Central memory CD8-positive, alpha-beta T cell (primary cell): ENCODE data around the gene NLGN1.
"Not testable (repeated sequence)": the region's sequence is repeated elsewhere in the genome, so short reads cannot be mapped to it uniquely, and the experiment has no call there.

Experiments
- ATAC-seq: fragments of 150-1000 bp; cut with Tn5 transposase; replicated peaks from 2 replicates; pipeline ENCODE4 v1.10.0; 2022; ENCODE audit warnings: mild to moderate bottlenecking, moderate FRiP score, moderate number of reproducible peaks; ENCODE audit not compliant: poor library complexity, severe bottlenecking; ENCODE audit errors: extremely low read depth
- DNase-seq, 2 donors: peaks; one replicate each; pipeline ENCODE4 v3.0.0; 2021; ENCODE audit warnings: low spot score in 2 of 2
- H3K27ac Mint-ChIP-seq: one replicate; pipeline ENCODE4 v1.8.0; 2022; ENCODE audit warnings: low read depth, mild to moderate bottlenecking, moderate library complexity, mixed read lengths
- H3K27me3 Mint-ChIP-seq: one replicate; pipeline ENCODE4 v1.8.0; 2022; ENCODE audit warnings: mixed read lengths
- H3K36me3 Mint-ChIP-seq: one replicate; pipeline ENCODE4 v1.8.0; 2022; ENCODE audit warnings: mild to moderate bottlenecking, moderate library complexity, mixed read lengths; ENCODE audit not compliant: insufficient read depth
- H3K4me1 Mint-ChIP-seq: one replicate; pipeline ENCODE4 v1.8.0; 2022; ENCODE audit warnings: mixed read lengths
- H3K4me3 Mint-ChIP-seq: one replicate; pipeline ENCODE4 v1.8.0; 2022; ENCODE audit warnings: mild to moderate bottlenecking, moderate library complexity, mixed read lengths
- H3K9me3 Mint-ChIP-seq: one replicate; pipeline ENCODE4 v1.8.0; 2022; ENCODE audit warnings: mixed read lengths

NLGN1 gene

GRCh38 chr3:173545590-173545989 is 148.0 kb downstream of the NLGN1 start:
- not testable (repeated sequence) for H3K4me1 Mint-ChIP-seq, H3K27ac Mint-ChIP-seq, H3K27me3 Mint-ChIP-seq, ATAC-seq, H3K36me3 Mint-ChIP-seq, H3K4me3 Mint-ChIP-seq, DNase-seq
- H3K9me3 Mint-ChIP-seq, result peaks cover 18% of the 10 kb centered on the region

GRCh38 chr3:173547070-173547469 is 149.5 kb downstream of the NLGN1 start:
- Mint-ChIP-seq H3K9me3 (peaks cover 18% of the 10 kb centered on the region), H3K27me3 (no peaks in the 10 kb centered on the region), H3K27ac (no peak overlapping the region), H3K4me3 (no peak overlapping the region), H3K4me1 (no peaks in the 10 kb centered on the region), H3K36me3 (no peaks in the 10 kb centered on the region)
- ATAC-seq (no peak), DNase-seq (no peak)

GRCh38 chr3:173548261-173548660 is 150.7 kb downstream of the NLGN1 start:
- Mint-ChIP-seq H3K4me3 (no peak overlapping the region), H3K27ac (no peak overlapping the region), H3K36me3 (no peaks in the 10 kb centered on the region), H3K27me3 (no peaks in the 10 kb centered on the region), H3K9me3 (peaks cover 18% of the 10 kb centered on the region), H3K4me1 (no peaks in the 10 kb centered on the region)
- ATAC-seq, result no peak
- no peak for DNase-seq

GRCh38 chr3:173552526-173552925 is 155.0 kb downstream of the NLGN1 start:
- no peaks in the 10 kb centered on the region for H3K4me1 Mint-ChIP-seq
- no peaks in the 10 kb centered on the region for H3K36me3 Mint-ChIP-seq
- no peak overlapping the region for H3K27ac Mint-ChIP-seq
- no peaks in the 10 kb centered on the region for H3K27me3 Mint-ChIP-seq
- DNase-seq, result no peak
- H3K9me3 Mint-ChIP-seq, result peaks cover 7% of the 10 kb centered on the region
- no peak for ATAC-seq
- no peak overlapping the region for H3K4me3 Mint-ChIP-seq

GRCh38 chr3:173553635-173554280 is 156.2 kb downstream of the NLGN1 start:
- no peak overlapping the region for H3K4me3 Mint-ChIP-seq
- no peaks in the 10 kb centered on the region for H3K36me3 Mint-ChIP-seq
- peaks cover 7% of the 10 kb centered on the region for H3K9me3 Mint-ChIP-seq
- no peaks in the 10 kb centered on the region for H3K4me1 Mint-ChIP-seq
- no peaks in the 10 kb centered on the region for H3K27me3 Mint-ChIP-seq
- no peak for ATAC-seq
- no peak overlapping the region for H3K27ac Mint-ChIP-seq
- no peak for DNase-seq

- DNase-seq, result no peak
- Mint-ChIP-seq H3K4me1 (no peaks in the 10 kb centered on the region), H3K9me3 (peaks cover 17% of the 10 kb centered on the region), H3K27ac (no peak overlapping the region), H3K4me3 (no peak overlapping the region), H3K27me3 (no peaks in the 10 kb centered on the region), H3K36me3 (no peaks in the 10 kb centered on the region)
- ATAC-seq, result no peak
These were observed 159.0 kb downstream of the NLGN1 start for GRCh38 chr3:173556546-173556945.

- H3K27me3 Mint-ChIP-seq, result no peaks in the 10 kb centered on the region
- no peaks in the 10 kb centered on the region for H3K4me1 Mint-ChIP-seq
- H3K9me3 Mint-ChIP-seq, result peaks cover 21% of the 10 kb centered on the region
- no peak for ATAC-seq
- no peak overlapping the region for H3K27ac Mint-ChIP-seq
- H3K4me3 Mint-ChIP-seq, result no peak overlapping the region
- DNase-seq, result no peak
- H3K36me3 Mint-ChIP-seq, result peaks cover 3% of the 10 kb centered on the region
These were observed 170.5 kb downstream of the NLGN1 start for GRCh38 chr3:173567997-173568396.

- Mint-ChIP-seq H3K36me3 (peaks cover 3% of the 10 kb centered on the region), H3K4me3 (no peak overlapping the region), H3K27ac (no peak overlapping the region), H3K4me1 (no peaks in the 10 kb centered on the region), H3K27me3 (no peaks in the 10 kb centered on the region), H3K9me3 (peaks cover 21% of the 10 kb centered on the region)
- no peak for DNase-seq
- ATAC-seq, result no peak
These were observed 171.1 kb downstream of the NLGN1 start for GRCh38 chr3:173568623-173569022.

- H3K36me3 Mint-ChIP-seq, result no peaks in the 10 kb centered on the region
- DNase-seq (no peak), ATAC-seq (no peak)
- no peaks in the 10 kb centered on the region for H3K4me1 Mint-ChIP-seq
- H3K27me3 Mint-ChIP-seq, result peaks cover 17% of the 10 kb centered on the region
- no peak overlapping the region for H3K27ac Mint-ChIP-seq
- no peak overlapping the region for H3K4me3 Mint-ChIP-seq
- no peaks in the 10 kb centered on the region for H3K9me3 Mint-ChIP-seq
These were observed 186.0 kb downstream of the NLGN1 start for GRCh38 chr3:173583496-173583895.

- H3K4me1 Mint-ChIP-seq, result no peaks in the 10 kb centered on the region
- H3K36me3 Mint-ChIP-seq, result no peaks in the 10 kb centered on the region
- H3K4me3 Mint-ChIP-seq, result no peak overlapping the region
- no peak overlapping the region for H3K27ac Mint-ChIP-seq
- peaks cover 17% of the 10 kb centered on the region for H3K27me3 Mint-ChIP-seq
- no peaks in the 10 kb centered on the region for H3K9me3 Mint-ChIP-seq
- no peak for ATAC-seq
- no peak for DNase-seq
These were observed 186.7 kb downstream of the NLGN1 start for GRCh38 chr3:173584093-173584837.

GRCh38 chr3:173584838-173585831 is 187.6 kb downstream of the NLGN1 start:
- DNase-seq (no peak), ATAC-seq (no peak)
- H3K27ac Mint-ChIP-seq, result no peak overlapping the region
- peaks cover 17% of the 10 kb centered on the region for H3K27me3 Mint-ChIP-seq
- no peak overlapping the region for H3K4me3 Mint-ChIP-seq
- H3K9me3 Mint-ChIP-seq, result no peaks in the 10 kb centered on the region
- no peaks in the 10 kb centered on the region for H3K36me3 Mint-ChIP-seq
- H3K4me1 Mint-ChIP-seq, result no peaks in the 10 kb centered on the region

GRCh38 chr3:173586166-173586565 is 188.6 kb downstream of the NLGN1 start:
- H3K27ac Mint-ChIP-seq, result no peak overlapping the region
- H3K27me3 Mint-ChIP-seq, result peaks cover 17% of the 10 kb centered on the region

More at GRCh38 chr3:173586166-173586565, 188.6 kb downstream of the NLGN1 start:
- no peak overlapping the region for H3K4me3 Mint-ChIP-seq
- H3K9me3 Mint-ChIP-seq, result no peaks in the 10 kb centered on the region
- DNase-seq (no peak), ATAC-seq (no peak)
- H3K36me3 Mint-ChIP-seq, result no peaks in the 10 kb centered on the region
- no peaks in the 10 kb centered on the region for H3K4me1 Mint-ChIP-seq
